Lower leg skin (tissue), 3 donors: ENCODE results near the gene FAIM2.

Source experiments
- CTCF ChIP-seq, 3 donors: fragments of 450-650 bp; IDR thresholded peaks; one replicate each; pipeline ENCODE4 v1.5.1; 2016; ENCODE audit warnings: antibody characterized with exemption in 3 of 3, mild to moderate bottlenecking in 3 of 3, moderate library complexity in 2 of 3
- POLR2A ChIP-seq, 2 donors: fragments of 450-650 bp; IDR thresholded peaks; one replicate each; pipeline ENCODE4 v1.6.1; 2016 to 2017; ENCODE audit warnings: antibody characterized with exemption in 2 of 2, mild to moderate bottlenecking in 1 of 2, moderate library complexity in 1 of 2

- TF ChIP-seq CTCF (IDR thresholded peaks at IDR 0.05) (no peak), POLR2A (IDR thresholded peaks at IDR 0.05) (no peak)
Observed at GRCh38 chr12:49875115-49875720, 28.5 kb downstream of the FAIM2 start.
